SK-N-DZ (cell line): Measurements from ENCODE around the gene CFAP58.
A peak's percentile ranks its signal among the peaks of the same experiment; 100 is the strongest.

ENCODE experiments used
- DNase-seq: peaks from one replicate; pipeline ENCODE4 v3.0.0-alpha.2; 2015; ENCODE audit warnings: low spot score

Gene CFAP58

DNA sequence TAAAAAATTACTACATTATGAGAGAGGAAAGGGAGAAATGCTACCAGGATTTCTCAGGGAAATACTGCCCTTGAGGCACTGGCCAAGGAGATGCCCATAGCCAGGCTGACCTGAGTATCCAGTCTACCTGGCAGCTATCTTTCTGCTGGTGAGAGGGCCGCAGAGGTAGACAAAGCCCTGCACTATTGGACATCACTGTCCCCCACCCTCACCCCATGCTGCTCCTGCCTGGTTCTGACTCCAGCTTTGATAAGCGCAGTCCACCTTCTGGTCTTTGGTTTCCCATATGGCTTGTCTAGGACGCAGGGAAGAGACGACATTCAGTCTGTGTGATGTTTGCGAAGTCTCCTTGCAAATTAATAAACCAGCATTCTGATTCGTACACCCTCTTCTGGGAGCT, 19.1 kb upstream of the CFAP58 start:
- DNase-seq, result no peak

GRCh38 chr10:104334965-104335650, 18.5 kb upstream of the CFAP58 start:
- DNase-seq, result no peak

- DNase-seq, result no peak
These were observed 16.7 kb upstream of the CFAP58 start for GRCh38 chr10:104336821-104337467.

GRCh38 chr10:104337521-104337984, 16.1 kb upstream of the CFAP58 start:
- no peak for DNase-seq

GRCh38 chr10:104337985-104338735, 15.5 kb upstream of the CFAP58 start, which contains the start of gene ITPRIP:
ITPRIP (minus strand) TSS chr10:104338465; CDS start chr10:104316051, 22,414 bp downstream.
- peak; percentile 52 for DNase-seq

GRCh38 chr10:104339469-104340110, 14.0 kb upstream of the CFAP58 start:
- no peak for DNase-seq

GRCh38 chr10:104340111-104340526, 13.5 kb upstream of the CFAP58 start:
- no peak for DNase-seq

DNA sequence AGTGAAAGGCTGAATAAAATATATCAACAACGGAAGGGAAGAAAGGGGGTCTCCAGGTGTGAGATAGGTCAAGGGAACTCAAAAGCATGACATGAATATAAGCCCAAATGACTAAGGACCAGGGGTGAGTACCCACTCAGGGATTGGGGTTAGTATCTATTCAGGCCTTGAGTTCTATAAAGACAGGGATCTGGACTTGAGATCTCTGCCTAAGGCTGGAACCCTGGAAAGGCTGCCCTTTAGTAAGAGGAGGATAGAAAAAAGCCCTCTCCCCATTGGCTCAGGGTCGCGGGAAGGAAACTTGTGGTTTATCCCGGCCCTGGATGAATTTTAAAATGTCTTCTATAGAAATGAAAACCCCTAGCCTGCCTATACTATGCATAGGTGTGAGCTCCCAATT, 13.0 kb upstream of the CFAP58 start:
- no peak for DNase-seq

- DNase-seq, result no peak
These were observed 10.7 kb upstream of the CFAP58 start for GRCh38 chr10:104342941-104343411.

DNA sequence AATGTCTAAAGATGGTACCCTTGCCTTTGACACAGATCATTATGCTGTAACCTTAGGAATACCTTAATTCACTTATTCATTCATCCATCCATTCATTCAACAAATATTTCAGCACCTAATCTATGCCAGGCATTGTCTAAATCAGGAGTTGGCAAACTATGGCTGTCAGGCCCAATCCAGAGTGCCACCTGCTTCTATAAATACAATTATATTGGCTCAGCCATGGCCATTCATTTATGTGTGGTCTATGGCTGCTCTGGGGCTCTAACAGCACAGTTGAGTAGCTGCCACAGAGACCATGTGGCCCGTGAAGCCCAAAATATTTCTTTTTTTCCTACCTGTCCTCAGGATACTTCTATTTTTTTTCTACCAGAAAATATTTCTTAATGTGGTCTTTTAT, 9.4 kb upstream of the CFAP58 start:
- DNase-seq, result no peak

DNA sequence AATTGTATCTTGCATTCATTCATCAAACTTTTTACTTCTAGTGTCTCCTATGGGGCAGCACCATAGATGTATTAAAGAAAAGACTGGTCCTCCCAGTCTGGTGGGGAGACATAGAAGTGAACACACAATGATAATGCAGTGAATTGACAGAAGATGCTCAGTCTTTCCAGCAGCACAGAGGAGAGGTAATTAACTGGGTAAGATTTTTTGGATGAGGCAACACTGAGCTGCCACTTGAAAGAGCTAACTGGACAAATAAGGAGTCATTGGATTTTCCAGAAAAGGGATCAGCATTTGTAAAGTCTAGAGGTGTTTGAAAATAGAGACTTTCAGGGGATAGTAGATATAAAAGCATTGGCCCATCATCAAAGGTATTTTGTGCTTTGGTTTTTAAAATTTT, 8.1 kb upstream of the CFAP58 start:
- no peak for DNase-seq

DNA sequence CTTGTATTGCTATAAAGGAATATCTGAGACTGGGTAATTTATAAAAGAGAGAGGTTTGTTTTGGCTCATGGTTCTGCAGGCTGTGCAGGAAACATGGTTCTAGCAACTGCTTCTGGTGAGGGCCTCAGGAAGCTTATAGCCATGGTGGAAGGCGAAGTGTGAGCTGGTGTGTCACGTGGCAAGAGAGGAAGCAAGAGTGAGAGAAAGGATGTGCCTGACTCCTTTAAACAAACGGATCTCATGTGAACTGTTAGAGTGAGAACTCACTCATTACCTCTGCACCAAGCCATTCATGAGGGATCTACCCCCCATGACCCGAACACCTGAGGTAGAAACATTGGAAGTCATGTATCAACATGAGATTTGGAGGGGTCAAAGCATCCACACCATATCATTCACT, 7.7 kb upstream of the CFAP58 start:
- DNase-seq, result no peak

DNA sequence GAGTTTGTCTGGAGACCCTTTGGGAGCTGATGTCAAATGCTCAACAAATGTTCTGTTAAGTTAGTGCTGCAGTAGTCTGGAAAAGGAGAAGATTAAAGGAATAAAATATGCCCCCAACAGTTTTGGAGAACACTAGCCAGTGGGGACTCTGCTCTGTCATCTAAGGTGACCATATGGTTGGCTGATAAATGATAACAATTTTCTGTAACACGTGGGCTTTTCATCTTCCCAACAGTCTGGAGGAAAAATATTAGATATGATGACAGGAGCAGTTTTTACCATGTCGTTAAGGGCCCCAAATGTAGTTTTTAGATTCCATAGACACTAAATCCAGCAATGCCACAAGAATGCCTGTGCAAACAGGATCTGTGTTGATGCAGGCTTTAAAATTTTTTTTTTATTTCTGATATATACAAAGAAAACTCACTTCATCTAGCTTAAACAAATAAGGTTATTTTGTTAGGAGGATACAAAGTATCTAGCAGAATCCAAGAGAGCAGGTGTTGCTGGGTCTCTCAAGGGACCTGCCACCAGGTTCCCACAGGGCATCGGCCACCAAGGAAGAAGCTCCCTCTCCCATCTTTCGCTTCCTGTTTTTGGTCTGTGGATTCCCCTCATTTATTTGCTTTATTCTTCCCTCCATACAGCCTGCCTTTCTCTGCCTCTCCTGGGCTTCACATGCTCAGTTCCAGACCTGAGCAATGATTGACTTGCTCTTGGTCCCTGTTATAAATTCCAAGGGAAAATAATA, 6.2 kb upstream of the CFAP58 start:
- DNase-seq, result no peak

DNA sequence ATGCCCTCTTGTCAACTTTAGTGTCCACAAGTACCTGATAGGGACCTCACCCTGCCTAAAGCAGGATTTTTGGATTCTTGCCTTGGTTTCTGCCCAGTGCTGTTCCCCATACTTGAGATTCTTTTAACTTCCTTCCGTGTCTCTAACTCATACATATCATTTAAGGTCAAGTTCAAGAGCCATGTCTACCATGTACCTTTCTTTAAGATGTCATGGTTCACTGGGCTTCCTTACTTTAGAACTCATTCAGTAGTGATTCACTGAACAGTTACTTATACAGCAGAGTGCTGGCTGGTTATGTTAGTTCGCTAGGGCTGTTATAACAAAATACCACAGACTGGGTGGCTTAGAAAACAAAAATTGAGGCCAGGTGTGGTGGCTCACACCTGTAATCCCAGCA, 5.0 kb upstream of the CFAP58 start:
- no peak for DNase-seq

- no peak for DNase-seq
These were observed 4.0 kb upstream of the CFAP58 start for GRCh38 chr10:104349623-104350126.

GRCh38 chr10:104350127-104350635, 3.5 kb upstream of the CFAP58 start:
- peak; percentile 34 for DNase-seq

GRCh38 chr10:104351061-104351702, 2.5 kb upstream of the CFAP58 start:
- DNase-seq, result no peak

DNA sequence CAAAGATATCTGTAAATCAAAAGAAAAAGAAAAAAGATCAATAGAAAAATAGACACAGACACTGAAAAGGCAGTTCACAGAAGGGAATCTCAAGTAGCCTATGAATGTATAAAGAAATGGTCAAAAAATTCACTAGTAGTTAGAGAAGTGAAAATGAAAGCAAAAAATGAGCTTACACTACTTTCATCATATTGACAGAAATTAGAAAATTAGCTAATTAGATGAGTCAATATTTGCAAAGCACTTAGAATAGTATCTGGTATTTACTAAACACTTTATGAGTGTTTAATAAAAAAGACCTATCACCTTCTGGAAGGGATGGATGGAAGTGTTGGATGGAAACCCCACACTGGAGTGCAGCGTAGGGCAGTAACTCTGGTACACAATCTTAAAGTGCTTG, 1.7 kb upstream of the CFAP58 start:
- no peak for DNase-seq

DNA sequence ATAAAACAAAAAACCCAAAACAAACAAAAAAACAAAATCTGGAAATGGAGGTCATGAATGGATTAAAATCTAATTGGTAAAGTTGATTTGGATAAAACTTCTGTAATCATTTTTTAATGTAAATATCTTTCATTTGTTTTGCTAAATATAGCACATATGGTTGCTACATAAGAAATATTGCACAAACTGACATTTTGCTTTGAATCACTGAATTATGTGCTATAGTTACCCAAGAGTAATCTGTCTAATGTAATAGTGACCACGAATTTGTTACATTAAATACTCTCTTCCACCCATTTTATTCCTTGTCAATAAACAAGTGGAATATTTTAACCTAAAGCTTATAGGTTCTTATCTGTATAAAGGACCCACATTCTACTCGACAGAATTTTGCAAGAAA, 6.2 kb downstream of the CFAP58 start:
- no peak for DNase-seq

- DNase-seq, result no peak
These were observed 14.3 kb downstream of the CFAP58 start for GRCh38 chr10:104367904-104368303.
